Gastrocnemius medialis (tissue), 4 donors: Measurements from ENCODE around the gene NPAS3. TPM values are rescaled to one million over a fixed set of nuclear protein-coding genes. Genes with fewer than 3 reads are reported as not detected.

Experiments used
- ATAC-seq, 2 donors: fragments of 150-250 bp; one replicate each; pipeline ENCODE4 v1.9.1; 2016
- DNase-seq, 2 donors: peaks; one replicate each; pipeline ENCODE4 v3.0.0-alpha.2; 2019
- H3K27ac ChIP-seq, 4 donors: fragments of 200-600 bp; sonication (generic); 1 replicate in 1 of 4; 2 replicates in 3 of 4; pipeline ENCODE4 v1.5.1; 2016 to 2018; ENCODE audit warnings: mild to moderate bottlenecking in 2 of 4, moderate library complexity in 1 of 4
- H3K27me3 ChIP-seq, 3 donors: fragments of 200-600 bp; sonication (generic) in 2 of 3; 1 replicate in 1 of 3; 2 replicates in 2 of 3; pipeline versions ENCODE4 v1.5.1 to v1.6.0; 2016 to 2019; ENCODE audit warnings: mild to moderate bottlenecking in 1 of 3, moderate library complexity in 1 of 3
- H3K36me3 ChIP-seq, 2 donors: fragments of 200-600 bp; sonication (generic) in 1 of 2; one replicate each; pipeline ENCODE4 v1.5.1; 2017 to 2018
- H3K4me1 ChIP-seq, 2 donors: fragments of 200-600 bp; sonication (generic) in 1 of 2; one replicate each; pipeline ENCODE4 v1.5.1; 2016 to 2017; ENCODE audit warnings: mild to moderate bottlenecking in 2 of 2
- H3K4me3 ChIP-seq, 4 donors: fragments of 200-600 bp; sonication (generic) in 3 of 4; 1 replicate in 1 of 4; 2 replicates in 3 of 4; pipeline ENCODE4 v1.5.1; 2016 to 2019; ENCODE audit warnings: mild to moderate bottlenecking in 2 of 4
- H3K9me3 ChIP-seq, 3 donors: fragments of 200-600 bp; sonication (generic) in 2 of 3; 1 replicate in 1 of 3; 2 replicates in 2 of 3; pipeline ENCODE4 v1.5.1; 2016 to 2019
- CTCF ChIP-seq, 5 experiments: fragments of 450-650 bp in 3 of 5; fragments of 200-600 bp in 2 of 5; sonication (generic) in 2 of 5; IDR thresholded peaks in 4 of 5; conservative IDR thresholded peaks in 1 of 5; 1 replicate in 4 of 5; 2 replicates in 1 of 5; pipeline ENCODE4 v1.5.1; 2016 to 2019; ENCODE audit warnings: antibody characterized with exemption in 5 of 5, mild to moderate bottlenecking in 3 of 5, moderate library complexity in 3 of 5
- POLR2A ChIP-seq, 2 donors: fragments of 450-650 bp; IDR thresholded peaks; one replicate each; pipeline ENCODE4 v1.6.1; 2017; ENCODE audit warnings: antibody characterized with exemption in 2 of 2, mild to moderate bottlenecking in 2 of 2, moderate library complexity in 2 of 2
- in situ Hi-C, 4 donors: fragments of 200-750 bp; cut with MboI; loops; one replicate each; pipeline versions ENCODE4 v1.15.0 to v1.8.0; 2017; ENCODE audit warnings: low sequenced_read_pairs in 4 of 4
- intact Hi-C: fragments of 100-400 bp; cut with DNase I; formaldehyde crosslinking; loops from one replicate; pipeline ENCODE4 v1.15.1; 2023; ENCODE audit warnings: low total_unique reads
- total RNA-seq, 4 donors: library from RNA; depleted of rRNA; stranded (reverse); fragments of >200 nt; gene quantifications; one replicate each; pipeline versions ENCODE4 v1.1.0 to v1.2.3, GENCODE V29; 2016

Gene NPAS3
- total RNA-seq, 4 donors from 2014 or later = 0.82 to 1.00 TPM; not detected in 2

DNA sequence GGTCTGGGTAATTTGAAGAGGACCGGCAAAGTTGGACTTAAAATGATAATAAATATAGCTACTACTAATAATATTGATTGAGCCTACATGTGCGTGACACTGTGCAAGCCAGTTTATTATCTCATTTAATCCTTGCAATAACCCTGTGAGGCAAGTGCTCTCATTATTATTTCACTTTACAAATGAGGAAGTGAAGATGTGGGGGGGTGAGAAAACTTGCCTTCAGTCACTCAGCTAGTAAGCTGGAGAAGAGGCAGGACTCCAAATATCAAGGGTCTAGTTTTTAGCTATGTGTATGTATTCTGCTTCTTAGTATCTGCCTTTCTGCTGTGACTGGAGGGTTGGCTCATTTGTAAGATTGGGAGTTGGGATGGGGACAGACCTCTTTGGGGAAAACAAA, 39.2 kb downstream of the NPAS3 start:
- no peak for ATAC-seq
- H3K9me3 ChIP-seq = no peaks in the 10 kb centered on the region
- no peak for TF ChIP-seq CTCF (IDR thresholded peaks at IDR 0.05 in 4 of 5, conservative IDR thresholded peaks at IDR 0.05 in 1 of 5)
- TF ChIP-seq POLR2A (IDR thresholded peaks at IDR 0.05) = no peak
- H3K4me3 ChIP-seq = no peak overlapping the region
- DNase-seq = no peak
- no peaks in the 10 kb centered on the region for H3K27me3 ChIP-seq
- no peaks in the 10 kb centered on the region for H3K36me3 ChIP-seq
- in situ Hi-C loops = no loop called here
- no peaks in the 10 kb centered on the region for H3K4me1 ChIP-seq
- intact Hi-C loops = no loop called here
- no peak overlapping the region for H3K27ac ChIP-seq

GRCh38 chr14:32978691-32979255, 40.1 kb downstream of the NPAS3 start:
- no peaks in the 10 kb centered on the region for H3K4me1 ChIP-seq
- H3K36me3 ChIP-seq = no peaks in the 10 kb centered on the region
- no peak overlapping the region for H3K27ac ChIP-seq
- DNase-seq = no peak
- in situ Hi-C loops = no loop called here
- no peak overlapping the region for H3K4me3 ChIP-seq
- no peak for TF ChIP-seq CTCF (IDR thresholded peaks at IDR 0.05 in 4 of 5, conservative IDR thresholded peaks at IDR 0.05 in 1 of 5)
- no peak for TF ChIP-seq POLR2A (IDR thresholded peaks at IDR 0.05)
- no peak for ATAC-seq
- H3K9me3 ChIP-seq = no peaks in the 10 kb centered on the region
- no peaks in the 10 kb centered on the region for H3K27me3 ChIP-seq
- intact Hi-C loops = no loop called here

DNA sequence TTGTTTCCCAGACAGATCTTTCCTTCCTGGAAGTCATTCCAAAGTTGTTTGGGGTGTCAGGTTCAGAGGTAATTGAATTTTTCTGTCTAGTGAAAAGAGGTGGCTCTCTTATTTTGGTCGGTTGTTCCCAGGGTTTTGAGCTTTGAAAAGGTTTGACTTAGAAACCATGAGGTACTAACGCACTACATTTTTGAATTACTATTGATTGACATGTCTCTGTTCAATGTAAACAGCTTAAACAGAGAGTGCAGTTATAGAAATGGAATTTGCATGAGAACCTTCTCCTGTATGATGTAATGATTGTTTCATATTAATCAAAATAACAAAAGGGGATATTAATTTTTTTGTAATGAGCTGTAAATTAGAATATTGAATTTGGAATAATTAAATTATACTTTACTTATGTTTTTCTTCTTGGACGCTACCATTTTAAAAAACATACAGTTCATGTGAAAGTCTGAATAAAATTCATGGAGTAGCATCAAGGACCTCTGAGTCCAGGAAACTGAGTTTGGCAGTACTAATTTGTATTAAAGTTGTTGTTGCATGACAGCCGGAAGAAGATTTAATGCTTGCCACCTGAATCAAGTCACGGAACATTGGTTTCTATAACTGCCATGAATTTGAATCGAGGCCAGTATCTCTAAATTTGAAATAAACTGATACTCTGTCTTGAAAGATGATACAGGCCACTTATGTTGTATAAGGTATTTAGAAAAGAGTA, 41.7 kb downstream of the NPAS3 start:
- Histone ChIP-seq H3K4me3 (peak overlapping the region in 1 of 4 donors; percentile 2), H3K36me3 (no peaks in the 10 kb centered on the region), H3K4me1 (no peaks in the 10 kb centered on the region), H3K27ac (no peak overlapping the region), H3K9me3 (no peaks in the 10 kb centered on the region), H3K27me3 (no peaks in the 10 kb centered on the region)
- ATAC-seq (no peak), DNase-seq (no peak)
- intact Hi-C loops = no loop called here
- TF ChIP-seq POLR2A (IDR thresholded peaks at IDR 0.05) (no peak), CTCF (IDR thresholded peaks at IDR 0.05 in 4 of 5, conservative IDR thresholded peaks at IDR 0.05 in 1 of 5) (no peak)
- in situ Hi-C loops = no loop called here

- TF ChIP-seq CTCF (IDR thresholded peaks at IDR 0.05 in 4 of 5, conservative IDR thresholded peaks at IDR 0.05 in 1 of 5) (no peak), POLR2A (IDR thresholded peaks at IDR 0.05) (no peak)
- in situ Hi-C loops (no loop called here), intact Hi-C loops (no loop called here)
- DNase-seq (no peak), ATAC-seq (no peak)
- Histone ChIP-seq H3K4me1 (peaks cover 0 to 4% of the 10 kb centered on the region in 2 donors), H3K4me3 (peak overlapping the region in 1 of 4 donors; percentile 2), H3K9me3 (no peaks in the 10 kb centered on the region), H3K36me3 (no peaks in the 10 kb centered on the region), H3K27ac (no peak overlapping the region), H3K27me3 (no peaks in the 10 kb centered on the region)
These were observed 42.3 kb downstream of the NPAS3 start for GRCh38 chr14:32980902-32981501.
